Measurements from ENCODE around the gene UBIAD1.
A peak's percentile ranks its signal among the peaks of the same experiment; 100 is the strongest.
"Not testable (repeated sequence)": the region's sequence is repeated elsewhere in the genome, so short reads cannot be mapped to it uniquely, and the experiment has no call there.

Gene UBIAD1

GRCh38 chr1:11256299-11256698 lies 16.7 kb upstream of the UBIAD1 start:
- CTCF ChIA-PET, result interaction anchor here (0.9 kb wide), 1 partner anchor 15 kb away, joined by 6 read pairs; no protein-coding TSS in a partner anchor
- no peak for TF ChIP-seq CTCF (IDR thresholded peaks at IDR 0.05; ENCODE audit: insufficient read depth, low read length, missing control alignments)
- POLR2A ChIA-PET, result no interaction called here

GRCh38 chr1:11262171-11263049 lies 10.6 kb upstream of the UBIAD1 start, which contains the start of gene MTOR:
Gene MTOR, minus strand, starts transcription at chr1:11262551. Its CDS starts 3,142 bp downstream, at chr1:11259409.
- CTCF ChIA-PET, result interaction anchor here (0.7 to 4.0 kb wide), 13 partner anchors 9 to 383 kb away, joined by 3 to 27 read pairs (median 4); partner anchors contain the start of gene UBIAD1
- DNase-seq (ENCODE audit: low read depth, low spot score), result peak; percentile 98

More at GRCh38 chr1:11256299-11256698, 16.7 kb upstream of the UBIAD1 start:
- H3K4me3 ChIP-seq (ENCODE audit: low read depth, low read length), result no peak overlapping the region
- no peak for DNase-seq (ENCODE audit: low read depth, low spot score)

GRCh38 chr1:11266268-11267074 lies 6.5 kb upstream of the UBIAD1 start:
- POLR2A ChIA-PET, result no interaction called here
- CTCF ChIA-PET, result interaction anchor here (1.2 kb wide), 1 partner anchor 377 kb away, joined by 5 read pairs; no protein-coding TSS in a partner anchor
- TF ChIP-seq CTCF (IDR thresholded peaks at IDR 0.05; ENCODE audit: insufficient read depth, low read length, missing control alignments), result no peak
- DNase-seq (ENCODE audit: low read depth, low spot score), result no peak
- no peak overlapping the region for H3K4me3 ChIP-seq (ENCODE audit: low read depth, low read length)

More at GRCh38 chr1:11262171-11263049, 10.6 kb upstream of the UBIAD1 start, which contains the start of gene MTOR:
- TF ChIP-seq CTCF (IDR thresholded peaks at IDR 0.05; ENCODE audit: insufficient read depth, low read length, missing control alignments), result peak; percentile 29
- peak within 1 kb of the TSS; percentile 89 for H3K4me3 ChIP-seq (ENCODE audit: low read depth, low read length)
- POLR2A ChIA-PET, result interaction anchor here (0.6 to 1.5 kb wide), 4 partner anchors 10 to 114 kb away, joined by 3 to 4 read pairs (median 3); partner anchors contain the start of gene UBIAD1

GRCh38 chr1:11267350-11268337 lies 5.4 kb upstream of the UBIAD1 start:
- POLR2A ChIA-PET; H3K4me3 ChIP-seq (ENCODE audit: low read depth, low read length); DNase-seq (ENCODE audit: low read depth, low spot score): not testable (repeated sequence)
- CTCF ChIA-PET, result interaction anchor here (0.6 to 1.8 kb wide), 3 partner anchors 198 to 376 kb away, joined by 3 to 5 read pairs (median 4); no protein-coding TSS in a partner anchor

- POLR2A ChIA-PET, result interaction anchor here (0.8 kb wide), 1 partner anchor 10 kb away, joined by 4 read pairs; the partner anchor contains the start of gene MTOR
- DNase-seq (ENCODE audit: low read depth, low spot score), result no peak
- CTCF ChIA-PET, result interaction anchor here (0.7 to 1.8 kb wide), 5 partner anchors 10 to 373 kb away, joined by 3 to 9 read pairs (median 5); partner anchors contain the start of gene MTOR
- TF ChIP-seq CTCF (IDR thresholded peaks at IDR 0.05; ENCODE audit: insufficient read depth, low read length, missing control alignments), result no peak
- peak overlapping the region; percentile 50 for H3K4me3 ChIP-seq (ENCODE audit: low read depth, low read length)
These were observed 510 bp upstream of the UBIAD1 start for GRCh38 chr1:11272544-11272831.

Measured in AG04449 (cell line).